ENCODE data around the gene MRPL14.
A peak's percentile ranks its signal among the peaks of the same experiment; 100 is the strongest.

MRPL14 gene

GRCh38 chr6:44116641-44117382, 10.4 kb downstream of the MRPL14 start:
- DNase-seq: no peak
- 0 out of 2 replicates have a peak, but pooled peaks cover 2% of the 10 kb centered on the region for H3K4me1 ChIP-seq

GRCh38 chr6:44115866-44116265, 11.4 kb downstream of the MRPL14 start:
- no peak for DNase-seq
- H3K4me1 ChIP-seq: 0 out of 2 replicates have a peak, but pooled peaks cover 2% of the 10 kb centered on the region
- no peak overlapping the region for H3K4me3 ChIP-seq (ENCODE audit: low read depth, low read length)
- peaks cover 55% of the 10 kb centered on the region for H3K36me3 ChIP-seq
- H3K9me3 ChIP-seq: no peaks in the 10 kb centered on the region
- no peak for TF ChIP-seq CTCF (IDR thresholded peaks at IDR 0.05; ENCODE audit: low read depth, low read length)
- H3K27me3 ChIP-seq: no peaks in the 10 kb centered on the region

More at GRCh38 chr6:44116641-44117382, 10.4 kb downstream of the MRPL14 start:
- H3K27me3 ChIP-seq: no peaks in the 10 kb centered on the region
- H3K36me3 ChIP-seq: peaks cover 45% of the 10 kb centered on the region
- H3K9me3 ChIP-seq: no peaks in the 10 kb centered on the region
- no peak for TF ChIP-seq CTCF (IDR thresholded peaks at IDR 0.05; ENCODE audit: low read depth, low read length)
- no peak overlapping the region for H3K4me3 ChIP-seq (ENCODE audit: low read depth, low read length)

- Histone ChIP-seq H3K27me3 (no peaks in the 10 kb centered on the region), H3K36me3 (peaks cover 74% of the 10 kb centered on the region), H3K4me1 (0 out of 2 replicates have a peak, but pooled peaks cover 2% of the 10 kb centered on the region), H3K4me3 (ENCODE audit: low read depth, low read length) (no peak overlapping the region), H3K9me3 (no peaks in the 10 kb centered on the region)
- no peak for DNase-seq
- peak; percentile 35 for TF ChIP-seq CTCF (IDR thresholded peaks at IDR 0.05; ENCODE audit: low read depth, low read length)
These were observed 13.8 kb downstream of the MRPL14 start for GRCh38 chr6:44113414-44113813.

GRCh38 chr6:44111434-44112417, 15.5 kb downstream of the MRPL14 start:
- H3K4me3 ChIP-seq (ENCODE audit: low read depth, low read length): no peak overlapping the region
- TF ChIP-seq CTCF (IDR thresholded peaks at IDR 0.05; ENCODE audit: low read depth, low read length): no peak
- no peaks in the 10 kb centered on the region for H3K9me3 ChIP-seq
- H3K27me3 ChIP-seq: no peaks in the 10 kb centered on the region
- H3K4me1 ChIP-seq: no peaks in the 10 kb centered on the region
- no peak for DNase-seq
- peaks cover 87% of the 10 kb centered on the region for H3K36me3 ChIP-seq

GRCh38 chr6:44110966-44111365, 16.3 kb downstream of the MRPL14 start:
- Histone ChIP-seq H3K9me3 (no peaks in the 10 kb centered on the region), H3K4me1 (peaks cover 1% of the 10 kb centered on the region; the same call in 1 of the 2 replicates), H3K27me3 (no peaks in the 10 kb centered on the region), H3K4me3 (ENCODE audit: low read depth, low read length) (no peak overlapping the region), H3K36me3 (peaks cover 92% of the 10 kb centered on the region)
- DNase-seq: no peak
- no peak for TF ChIP-seq CTCF (IDR thresholded peaks at IDR 0.05; ENCODE audit: low read depth, low read length)

Data from BE2C (cell line).